Dendritic cell treated with granulocyte-macrophage colony-stimulating factor and Interleukin-4, amounts not matched to agents 40 ng/mL and 50 ng/mL, for 4 days (primary cell): ENCODE measurements around the gene PANX3.

Experiments used
- H3K27ac Mint-ChIP-seq: one replicate; pipeline ENCODE4 v1.8.0; 2022; ENCODE audit warnings: mild to moderate bottlenecking, mixed read lengths
- H3K27me3 Mint-ChIP-seq: one replicate; pipeline ENCODE4 v1.8.0; 2022; ENCODE audit warnings: mild to moderate bottlenecking, mixed read lengths
- H3K36me3 Mint-ChIP-seq: one replicate; pipeline ENCODE4 v1.8.0; 2022; ENCODE audit warnings: low read depth, mixed read lengths
- H3K4me1 Mint-ChIP-seq: one replicate; pipeline ENCODE4 v1.8.0; 2022; ENCODE audit warnings: low read depth, mixed read lengths
- H3K4me3 Mint-ChIP-seq: one replicate; pipeline ENCODE4 v1.8.0; 2022; ENCODE audit warnings: mild to moderate bottlenecking, moderate library complexity, mixed read lengths
- H3K9me3 Mint-ChIP-seq: one replicate; pipeline ENCODE4 v1.8.0; 2022; ENCODE audit warnings: mixed read lengths
- intact Hi-C: fragments of 100-400 bp; cut with micrococcal nuclease; formaldehyde crosslinking; loops from one replicate; pipeline ENCODE4 v1.15.0; 2022

Gene PANX3

GRCh38 chr11:124629961-124630360 is 18.7 kb downstream of the PANX3 start:
- intact Hi-C loops = no loop called here
- H3K36me3 Mint-ChIP-seq = peaks cover 92% of the 10 kb centered on the region
- H3K4me3 Mint-ChIP-seq = no peak overlapping the region
- H3K27me3 Mint-ChIP-seq = no peaks in the 10 kb centered on the region
- peaks cover 20% of the 10 kb centered on the region for H3K4me1 Mint-ChIP-seq
- H3K27ac Mint-ChIP-seq = no peak overlapping the region
- no peaks in the 10 kb centered on the region for H3K9me3 Mint-ChIP-seq

GRCh38 chr11:124633355-124633754 is 22.1 kb downstream of the PANX3 start:
- H3K36me3 Mint-ChIP-seq = peaks cover 94% of the 10 kb centered on the region

GRCh38 chr11:124635932-124636331 is 24.7 kb downstream of the PANX3 start:
- no peaks in the 10 kb centered on the region for H3K4me1 Mint-ChIP-seq
- H3K27ac Mint-ChIP-seq = no peak overlapping the region
- H3K36me3 Mint-ChIP-seq = peaks cover 74% of the 10 kb centered on the region
- H3K9me3 Mint-ChIP-seq = no peaks in the 10 kb centered on the region
- no peak overlapping the region for H3K4me3 Mint-ChIP-seq
- no peaks in the 10 kb centered on the region for H3K27me3 Mint-ChIP-seq
- intact Hi-C loops = no loop called here

More at GRCh38 chr11:124633355-124633754, 22.1 kb downstream of the PANX3 start:
- intact Hi-C loops = no loop called here
- H3K4me1 Mint-ChIP-seq = no peaks in the 10 kb centered on the region
- H3K27ac Mint-ChIP-seq = no peak overlapping the region
- no peak overlapping the region for H3K4me3 Mint-ChIP-seq
- H3K9me3 Mint-ChIP-seq = no peaks in the 10 kb centered on the region
- H3K27me3 Mint-ChIP-seq = no peaks in the 10 kb centered on the region

- Mint-ChIP-seq H3K27ac (no peak overlapping the region), H3K9me3 (no peaks in the 10 kb centered on the region), H3K27me3 (no peaks in the 10 kb centered on the region), H3K4me1 (no peaks in the 10 kb centered on the region), H3K4me3 (no peak overlapping the region), H3K36me3 (peaks cover 48% of the 10 kb centered on the region)
- intact Hi-C loops = no loop called here
Measured at GRCh38 chr11:124638500-124638899, 27.3 kb downstream of the PANX3 start.

GRCh38 chr11:124639186-124639585 is 28.0 kb downstream of the PANX3 start:
- intact Hi-C loops = no loop called here
- Mint-ChIP-seq H3K4me3 (no peak overlapping the region), H3K9me3 (no peaks in the 10 kb centered on the region), H3K27ac (no peak overlapping the region), H3K27me3 (no peaks in the 10 kb centered on the region), H3K36me3 (peaks cover 42% of the 10 kb centered on the region), H3K4me1 (no peaks in the 10 kb centered on the region)

GRCh38 chr11:124640666-124641065 is 29.4 kb downstream of the PANX3 start:
- peaks cover 7% of the 10 kb centered on the region for H3K4me1 Mint-ChIP-seq
- no peak overlapping the region for H3K27ac Mint-ChIP-seq

GRCh38 chr11:124642628-124643027 is 31.4 kb downstream of the PANX3 start:
- Mint-ChIP-seq H3K4me3 (no peak overlapping the region), H3K36me3 (peaks cover 12% of the 10 kb centered on the region), H3K27me3 (no peaks in the 10 kb centered on the region), H3K27ac (no peak overlapping the region), H3K9me3 (no peaks in the 10 kb centered on the region), H3K4me1 (peaks cover 7% of the 10 kb centered on the region)
- intact Hi-C loops = no loop called here

More at GRCh38 chr11:124640666-124641065, 29.4 kb downstream of the PANX3 start:
- intact Hi-C loops = no loop called here
- no peaks in the 10 kb centered on the region for H3K27me3 Mint-ChIP-seq
- peaks cover 31% of the 10 kb centered on the region for H3K36me3 Mint-ChIP-seq
- no peak overlapping the region for H3K4me3 Mint-ChIP-seq
- H3K9me3 Mint-ChIP-seq = no peaks in the 10 kb centered on the region

- Mint-ChIP-seq H3K4me1 (peaks cover 7% of the 10 kb centered on the region), H3K27me3 (no peaks in the 10 kb centered on the region), H3K4me3 (no peak overlapping the region), H3K27ac (no peak overlapping the region), H3K9me3 (no peaks in the 10 kb centered on the region), H3K36me3 (peaks cover 7% of the 10 kb centered on the region)
- intact Hi-C loops = no loop called here
Measured at GRCh38 chr11:124643042-124643604, 31.9 kb downstream of the PANX3 start.

GRCh38 chr11:124643605-124644425 is 32.6 kb downstream of the PANX3 start:
- Mint-ChIP-seq H3K4me1 (peaks cover 7% of the 10 kb centered on the region), H3K36me3 (no peaks in the 10 kb centered on the region), H3K27me3 (no peaks in the 10 kb centered on the region), H3K9me3 (no peaks in the 10 kb centered on the region), H3K4me3 (no peak overlapping the region), H3K27ac (no peak overlapping the region)
- intact Hi-C loops = loop anchor here (1.0 kb wide), 1 partner anchor 193 kb away; no protein-coding TSS in a partner anchor

- peak overlapping the region; percentile 27 for H3K4me3 Mint-ChIP-seq
- H3K27ac Mint-ChIP-seq = no peak overlapping the region
- peaks cover 7% of the 10 kb centered on the region for H3K4me1 Mint-ChIP-seq
- no peaks in the 10 kb centered on the region for H3K36me3 Mint-ChIP-seq
- intact Hi-C loops = loop anchor here (1.0 kb wide), 1 partner anchor 193 kb away; no protein-coding TSS in a partner anchor
- no peaks in the 10 kb centered on the region for H3K9me3 Mint-ChIP-seq
- H3K27me3 Mint-ChIP-seq = no peaks in the 10 kb centered on the region
Measured at GRCh38 chr11:124644426-124645280, 33.4 kb downstream of the PANX3 start.

- intact Hi-C loops = no loop called here
- no peaks in the 10 kb centered on the region for H3K36me3 Mint-ChIP-seq
- H3K4me1 Mint-ChIP-seq = peaks cover 7% of the 10 kb centered on the region
- no peaks in the 10 kb centered on the region for H3K9me3 Mint-ChIP-seq
- H3K4me3 Mint-ChIP-seq = no peak overlapping the region
- no peaks in the 10 kb centered on the region for H3K27me3 Mint-ChIP-seq
- no peak overlapping the region for H3K27ac Mint-ChIP-seq
Measured at GRCh38 chr11:124646148-124646547, 34.9 kb downstream of the PANX3 start.

GRCh38 chr11:124648610-124649009 is 37.4 kb downstream of the PANX3 start:
- H3K4me3 Mint-ChIP-seq = no peak overlapping the region
- H3K27ac Mint-ChIP-seq = no peak overlapping the region
- peaks cover 7% of the 10 kb centered on the region for H3K36me3 Mint-ChIP-seq
- no peaks in the 10 kb centered on the region for H3K27me3 Mint-ChIP-seq
- no peaks in the 10 kb centered on the region for H3K9me3 Mint-ChIP-seq
- H3K4me1 Mint-ChIP-seq = peaks cover 7% of the 10 kb centered on the region
- intact Hi-C loops = no loop called here

GRCh38 chr11:124656774-124657630 is 45.8 kb downstream of the PANX3 start:
- Mint-ChIP-seq H3K36me3 (peaks cover 8% of the 10 kb centered on the region), H3K27me3 (no peaks in the 10 kb centered on the region), H3K4me3 (no peak overlapping the region), H3K4me1 (no peaks in the 10 kb centered on the region), H3K27ac (no peak overlapping the region), H3K9me3 (no peaks in the 10 kb centered on the region)
- intact Hi-C loops = no loop called here
